Measurements from ENCODE around the gene HOXB6.

The HOXB6 gene

DNA sequence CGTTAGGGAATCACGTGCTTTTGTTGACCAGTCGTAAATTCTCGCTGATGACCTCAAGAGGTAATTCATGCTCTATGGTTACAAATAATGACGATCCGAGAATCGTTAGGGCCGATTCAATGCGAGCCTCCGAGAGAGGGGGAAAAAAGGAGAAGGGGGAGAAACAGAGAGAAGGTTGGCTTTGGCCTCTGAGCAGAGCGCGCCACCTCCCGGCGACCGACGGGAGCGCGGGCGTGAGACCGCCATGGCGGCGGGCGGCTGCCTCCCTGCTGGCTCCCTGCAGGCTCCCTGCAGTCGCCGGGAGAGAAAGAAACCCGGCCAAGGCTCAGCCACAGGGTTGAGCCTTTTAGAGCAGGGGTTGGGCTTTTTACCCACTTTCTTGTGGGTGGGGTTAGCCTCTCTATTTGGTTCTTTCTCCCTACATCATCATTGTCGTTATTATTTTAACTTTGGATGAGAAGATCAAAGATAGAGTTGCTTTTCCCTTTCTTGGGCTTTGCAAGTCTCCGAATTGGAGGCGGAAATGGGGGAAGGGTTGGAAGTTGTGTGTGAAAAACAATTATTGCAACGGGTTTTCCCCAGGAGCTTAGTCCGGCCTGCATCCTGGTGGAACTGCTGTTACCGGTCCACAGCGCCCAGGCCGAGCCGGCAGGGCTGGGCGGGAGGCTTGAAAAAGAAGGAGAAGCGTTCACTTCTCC is 10.8 kb downstream of the HOXB6 start:
- TF ChIP-seq, protein P1, sequence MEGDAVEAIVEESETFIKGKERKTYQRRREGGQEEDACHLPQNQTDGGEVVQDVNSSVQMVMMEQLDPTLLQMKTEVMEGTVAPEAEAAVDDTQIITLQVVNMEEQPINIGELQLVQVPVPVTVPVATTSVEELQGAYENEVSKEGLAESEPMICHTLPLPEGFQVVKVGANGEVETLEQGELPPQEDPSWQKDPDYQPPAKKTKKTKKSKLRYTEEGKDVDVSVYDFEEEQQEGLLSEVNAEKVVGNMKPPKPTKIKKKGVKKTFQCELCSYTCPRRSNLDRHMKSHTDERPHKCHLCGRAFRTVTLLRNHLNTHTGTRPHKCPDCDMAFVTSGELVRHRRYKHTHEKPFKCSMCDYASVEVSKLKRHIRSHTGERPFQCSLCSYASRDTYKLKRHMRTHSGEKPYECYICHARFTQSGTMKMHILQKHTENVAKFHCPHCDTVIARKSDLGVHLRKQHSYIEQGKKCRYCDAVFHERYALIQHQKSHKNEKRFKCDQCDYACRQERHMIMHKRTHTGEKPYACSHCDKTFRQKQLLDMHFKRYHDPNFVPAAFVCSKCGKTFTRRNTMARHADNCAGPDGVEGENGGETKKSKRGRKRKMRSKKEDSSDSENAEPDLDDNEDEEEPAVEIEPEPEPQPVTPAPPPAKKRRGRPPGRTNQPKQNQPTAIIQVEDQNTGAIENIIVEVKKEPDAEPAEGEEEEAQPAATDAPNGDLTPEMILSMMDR (IDR thresholded peaks at IDR 0.05), result peak; percentile 96

DNA sequence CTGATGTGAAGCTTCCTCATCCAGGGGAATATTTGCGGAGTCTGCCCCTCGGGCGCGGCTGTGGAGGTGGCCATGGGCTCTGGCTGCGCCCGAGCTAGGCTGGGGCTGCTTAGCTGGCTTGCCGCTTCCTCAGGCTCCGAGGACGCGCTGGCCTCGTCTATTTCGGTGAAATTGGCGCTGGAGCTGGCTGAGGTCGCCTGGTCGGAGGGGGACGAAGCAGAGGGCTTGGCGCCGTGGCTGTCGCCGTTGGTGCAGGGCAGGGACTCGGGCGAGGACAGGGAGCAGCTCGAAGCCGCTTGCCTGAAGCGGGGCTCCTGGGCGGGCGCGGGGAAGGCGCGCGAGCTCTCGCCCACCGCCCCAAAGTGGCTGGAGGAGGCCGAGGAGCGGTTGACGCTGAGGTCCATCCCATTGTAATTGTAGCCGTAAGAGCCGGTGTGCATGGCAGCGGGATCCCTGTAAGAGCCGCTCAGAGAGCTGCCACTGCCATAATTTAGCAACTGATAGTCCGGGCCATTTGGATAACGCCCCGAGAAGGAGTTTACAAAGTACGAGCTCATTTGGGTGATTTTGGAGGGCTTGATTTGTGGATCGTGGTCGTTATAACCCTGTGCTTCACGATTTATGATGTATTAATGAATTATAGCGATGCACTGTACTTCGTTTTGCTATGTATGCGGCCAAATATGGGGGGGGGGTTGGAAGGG is 11.5 kb downstream of the HOXB6 start, which contains the start of gene HOXB5:
Gene HOXB5 (minus strand): TSS at position 654 of the 704 bp plus-strand sequence. CDS start 97 bp downstream, at position 557.
- TF ChIP-seq, protein P1 (IDR thresholded peaks at IDR 0.05), result no peak

DNA sequence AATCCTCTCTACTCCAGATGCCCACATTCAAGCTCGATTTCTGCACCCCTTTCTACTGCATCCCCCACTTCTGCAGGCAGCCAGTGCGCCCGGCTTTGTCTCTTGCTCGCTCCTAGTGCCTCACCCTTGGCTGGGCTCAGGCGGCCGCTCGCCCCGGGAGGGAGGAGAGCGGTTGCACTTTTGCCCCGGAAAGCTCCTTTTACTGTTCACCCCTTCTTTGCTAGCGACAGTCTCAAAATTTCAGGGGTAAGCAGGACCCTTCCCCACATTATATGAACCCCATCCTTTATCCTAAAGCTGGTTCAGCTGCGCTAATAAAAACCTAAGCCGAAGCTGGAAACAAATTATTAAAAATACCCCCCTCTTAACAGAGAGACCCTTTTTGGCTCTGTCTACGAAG is 12.2 kb downstream of the HOXB6 start:
- TF ChIP-seq, protein P1 (IDR thresholded peaks at IDR 0.05), result no peak

- TF ChIP-seq, protein P1 (IDR thresholded peaks at IDR 0.05), result no peak
Observed at GRCh38 chr17:48592057-48592514, 12.7 kb downstream of the HOXB6 start.

DNA sequence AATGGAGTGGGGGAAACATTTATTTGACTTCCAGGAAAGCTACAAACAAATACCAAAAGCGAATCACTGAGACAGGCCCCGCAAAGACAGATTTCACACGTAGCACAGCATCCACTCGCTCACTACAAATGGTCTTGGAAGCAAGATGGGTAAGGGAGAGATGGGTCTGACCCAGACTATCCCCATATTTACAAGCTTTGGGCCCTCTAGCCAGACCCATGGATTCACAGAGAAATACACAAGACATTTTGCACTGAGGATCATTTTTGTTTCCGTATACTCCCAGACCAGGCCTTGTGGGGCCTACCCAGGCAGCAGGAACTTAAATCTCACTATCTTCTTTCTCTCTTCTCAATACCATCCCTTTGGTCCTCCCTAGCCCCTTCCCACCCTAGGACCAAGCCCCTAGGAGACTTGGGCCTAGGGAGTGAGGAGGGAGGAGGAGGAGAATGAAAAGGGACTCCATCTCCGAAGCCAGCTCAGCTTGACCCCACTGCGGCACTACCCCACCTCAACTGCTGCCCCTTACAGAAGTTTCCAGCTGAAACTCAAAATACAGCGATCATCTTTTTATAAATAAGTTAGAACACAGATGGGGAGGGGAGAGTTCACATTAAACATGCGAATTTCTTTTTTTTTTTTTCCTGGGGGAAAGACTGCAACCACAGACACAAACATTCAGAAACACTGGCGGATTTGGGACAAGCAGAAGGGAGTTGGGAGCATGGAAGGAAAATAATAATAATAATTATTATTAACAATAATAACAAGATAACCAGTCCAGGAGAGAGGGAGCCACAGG is 13.3 kb downstream of the HOXB6 start:
- TF ChIP-seq, protein P1 (IDR thresholded peaks at IDR 0.05), result no peak

DNA sequence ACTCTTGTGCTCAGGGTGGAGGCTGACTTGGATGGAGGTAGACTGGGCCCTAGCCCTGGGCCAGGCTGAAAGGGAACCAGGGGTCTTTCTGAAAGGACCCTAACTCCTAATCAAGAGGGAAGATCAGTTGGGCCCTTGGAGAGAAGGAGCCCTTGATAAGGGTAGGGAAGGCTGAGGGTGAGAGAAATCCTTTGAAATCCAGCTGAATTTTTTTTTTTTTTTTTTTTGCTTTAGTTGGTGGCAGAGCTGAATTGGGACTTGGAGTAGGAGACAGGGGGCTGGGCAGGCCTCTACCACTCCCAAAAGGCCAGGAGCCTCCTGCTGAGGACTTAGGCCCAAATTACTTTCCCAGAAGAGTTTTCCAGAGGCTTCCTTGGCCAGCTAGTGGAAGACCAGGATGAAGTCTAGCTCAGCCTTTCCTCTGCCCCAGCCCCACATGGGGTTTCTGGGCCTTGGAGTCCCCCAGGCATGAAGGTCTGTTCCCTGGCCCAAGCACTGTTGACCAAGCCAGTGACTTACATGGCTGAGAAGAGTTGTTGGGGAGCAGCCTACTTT is 14.1 kb downstream of the HOXB6 start:
- TF ChIP-seq, protein P1 (IDR thresholded peaks at IDR 0.05), result no peak

Measured in LNCAP (cell line).